Chondrocyte (in vitro differentiated cells): ENCODE results near the gene PPP4C. TPM values are rescaled to one million over a fixed set of nuclear protein-coding genes. Genes with fewer than 3 reads are reported as not detected.
"Not testable (repeated sequence)": the region's sequence is repeated elsewhere in the genome, so short reads cannot be mapped to it uniquely, and the experiment has no call there.

Experiments
- DNase-seq: peaks from one replicate; pipeline ENCODE4 v3.0.0; 2021; ENCODE audit warnings: mixed read lengths, low spot score
- H3K27ac Mint-ChIP-seq: one replicate; pipeline ENCODE4 v1.8.0; 2021; ENCODE audit warnings: mild to moderate bottlenecking, moderate library complexity, mixed read lengths; ENCODE audit not compliant: unreplicated experiment
- H3K27me3 Mint-ChIP-seq: 2 replicates; pipeline ENCODE4 v1.8.0; 2021; ENCODE audit warnings: low read depth, mixed read lengths
- H3K36me3 Mint-ChIP-seq: 2 replicates; pipeline ENCODE4 v1.8.0; 2021; ENCODE audit warnings: low read depth, mixed read lengths
- H3K4me1 Mint-ChIP-seq: 2 replicates; pipeline ENCODE4 v1.8.0; 2021; ENCODE audit warnings: low read depth, mild to moderate bottlenecking, mixed read lengths
- H3K4me3 Mint-ChIP-seq: one replicate; pipeline ENCODE4 v1.8.0; 2021; ENCODE audit warnings: mild to moderate bottlenecking, moderate library complexity, mixed read lengths; ENCODE audit not compliant: unreplicated experiment
- H3K9me3 Mint-ChIP-seq: 2 replicates; pipeline ENCODE4 v1.8.0; 2021; ENCODE audit warnings: low read depth, mixed read lengths
- CTCF ChIP-seq: fragments of 200-600 bp; sonication (generic); IDR thresholded peaks from 2 replicates; pipeline ENCODE4 v1.5.0; 2021; ENCODE audit warnings: antibody characterized with exemption, mild to moderate bottlenecking, moderate library complexity
- total RNA-seq: library from RNA; stranded (reverse); gene quantifications from 3 replicates; pipeline ENCODE4 v1.2.1, GENCODE V29; 2021

PPP4C gene
- total RNA-seq, 1 donor from 2014 or later: 81.0 TPM

- no peak for TF ChIP-seq CTCF
- H3K4me3 Mint-ChIP-seq: no peak overlapping the region
- DNase-seq: no peak
- H3K36me3 Mint-ChIP-seq: peaks cover 14% of the 10 kb centered on the region
- H3K9me3 Mint-ChIP-seq: no peaks in the 10 kb centered on the region
- no peaks in the 10 kb centered on the region for H3K27me3 Mint-ChIP-seq
- peaks cover 9% of the 10 kb centered on the region for H3K4me1 Mint-ChIP-seq
- H3K27ac Mint-ChIP-seq: peak overlapping the region; percentile 62
Observed at GRCh38 chr16:30110661-30111060, 34.9 kb downstream of the PPP4C start.

- no peak for DNase-seq
- H3K27ac Mint-ChIP-seq: no peak overlapping the region
- H3K27me3 Mint-ChIP-seq: no peaks in the 10 kb centered on the region
- peaks cover 10% of the 10 kb centered on the region for H3K36me3 Mint-ChIP-seq
- H3K4me3 Mint-ChIP-seq: no peak overlapping the region
- peaks cover 9% of the 10 kb centered on the region for H3K4me1 Mint-ChIP-seq
- no peaks in the 10 kb centered on the region for H3K9me3 Mint-ChIP-seq
- peak; percentile 78 for TF ChIP-seq CTCF
Observed at GRCh38 chr16:30112197-30113030, 36.6 kb downstream of the PPP4C start.

- Mint-ChIP-seq H3K4me3 (no peak within 1 kb of the TSS), H3K36me3 (peaks cover 8% of the 10 kb centered on the region), H3K9me3 (no peaks in the 10 kb centered on the region), H3K27me3 (no peaks in the 10 kb centered on the region), H3K27ac (peak within 1 kb of the TSS; percentile 73), H3K4me1 (peaks cover 9% of the 10 kb centered on the region)
- DNase-seq: no peak
- peak; percentile 15 for TF ChIP-seq CTCF
Observed at GRCh38 chr16:30113031-30113710, 37.4 kb downstream of the PPP4C start, which contains the start of gene GDPD3. GDPD3 (minus strand) TSS chr16:30113537; CDS start chr16:30113478, 59 bp downstream.

- no peak for DNase-seq
- no peaks in the 10 kb centered on the region for H3K27me3 Mint-ChIP-seq
- no peaks in the 10 kb centered on the region for H3K9me3 Mint-ChIP-seq
- H3K36me3 Mint-ChIP-seq: peaks cover 9% of the 10 kb centered on the region
- H3K4me1 Mint-ChIP-seq: peaks cover 9% of the 10 kb centered on the region
- no peak overlapping the region for H3K4me3 Mint-ChIP-seq
- peak overlapping the region; percentile 73 for H3K27ac Mint-ChIP-seq
- TF ChIP-seq CTCF: no peak
Observed at GRCh38 chr16:30113711-30114333, 38.0 kb downstream of the PPP4C start.

GRCh38 chr16:30114411-30114810, 38.6 kb downstream of the PPP4C start:
- no peak for TF ChIP-seq CTCF
- Mint-ChIP-seq H3K4me1 (peaks cover 9% of the 10 kb centered on the region), H3K9me3 (no peaks in the 10 kb centered on the region), H3K27ac (no peak overlapping the region), H3K36me3 (peaks cover 13% of the 10 kb centered on the region), H3K4me3 (no peak overlapping the region), H3K27me3 (no peaks in the 10 kb centered on the region)
- no peak for DNase-seq

- H3K27me3 Mint-ChIP-seq, DNase-seq, H3K9me3 Mint-ChIP-seq, H3K4me1 Mint-ChIP-seq, H3K27ac Mint-ChIP-seq, H3K4me3 Mint-ChIP-seq: not testable (repeated sequence)
- peaks cover 14% of the 10 kb centered on the region for H3K36me3 Mint-ChIP-seq
Observed at GRCh38 chr16:30114833-30115232, 39.0 kb downstream of the PPP4C start.
